Left kidney (tissue), 2 donors: ENCODE measurements around the gene ULK2. TPM values are rescaled to one million over a fixed set of nuclear protein-coding genes. Genes with fewer than 3 reads are reported as not detected.
"Not testable (repeated sequence)": the region's sequence is repeated elsewhere in the genome, so short reads cannot be mapped to it uniquely, and the experiment has no call there.

Experiments
- DNase-seq: peaks from one replicate; pipeline ENCODE4 v3.0.0-alpha.2; 2013
- polyA plus RNA-seq: library from polyadenylated mRNA; unstranded; fragments of 120-200 nt; gene quantifications from one replicate; pipeline ENCODE4 v1.2.1, GENCODE V29; 2013; ENCODE audit not compliant: insufficient read length

Gene ULK2
- polyA plus RNA-seq, 1 donor, result 38.8 TPM

DNA sequence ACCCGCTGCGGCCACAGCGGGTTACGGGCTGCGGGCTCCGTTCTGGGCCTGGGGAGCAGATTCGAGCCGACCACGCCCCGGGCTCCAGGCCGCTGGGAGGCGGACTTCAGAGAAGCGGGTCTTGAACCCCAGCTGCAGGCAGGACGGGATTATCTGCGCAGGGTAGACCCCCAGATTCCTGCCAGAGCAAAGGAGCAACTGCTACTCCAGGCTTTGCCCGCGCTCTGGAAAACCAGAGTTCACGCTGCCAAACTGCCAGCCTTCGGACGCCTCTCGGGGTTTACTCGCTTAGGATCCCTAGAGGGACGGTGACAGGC, 301 bp upstream of the ULK2 start:
- DNase-seq, result no peak

DNA sequence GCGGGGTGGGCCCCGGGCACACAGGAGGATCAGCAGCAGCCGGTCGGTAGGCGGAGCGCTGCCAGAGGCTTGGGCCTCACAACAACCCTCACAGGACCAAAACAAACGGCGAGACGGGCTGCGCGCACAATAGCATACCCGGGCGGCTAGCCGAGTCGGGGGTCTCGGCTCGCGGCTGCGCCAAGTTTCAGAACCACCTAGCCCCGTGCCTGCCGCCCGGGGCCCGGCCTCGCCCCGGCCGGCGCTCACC, 732 bp downstream of the ULK2 start:
- DNase-seq, result peak; percentile 65

DNA sequence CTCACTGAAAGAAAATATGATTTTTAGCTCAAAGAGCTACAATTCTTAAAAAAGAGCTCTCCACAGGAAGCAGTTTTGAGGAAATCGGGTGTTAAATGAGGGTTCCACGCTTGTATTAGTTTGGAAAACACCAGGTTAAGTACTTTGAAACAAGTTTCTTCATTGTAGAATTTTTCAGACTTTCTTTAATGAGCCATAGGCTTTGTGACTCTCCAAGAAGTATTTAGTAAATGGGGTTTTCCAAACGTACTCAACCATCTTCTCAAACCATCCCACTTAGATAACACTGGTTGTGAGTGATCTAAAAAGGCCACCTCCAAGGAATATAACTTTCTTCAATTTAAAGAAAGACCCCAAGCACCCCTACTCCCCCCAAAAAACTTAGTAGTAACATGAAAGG, 2.7 kb downstream of the ULK2 start:
- DNase-seq, result no peak

DNA sequence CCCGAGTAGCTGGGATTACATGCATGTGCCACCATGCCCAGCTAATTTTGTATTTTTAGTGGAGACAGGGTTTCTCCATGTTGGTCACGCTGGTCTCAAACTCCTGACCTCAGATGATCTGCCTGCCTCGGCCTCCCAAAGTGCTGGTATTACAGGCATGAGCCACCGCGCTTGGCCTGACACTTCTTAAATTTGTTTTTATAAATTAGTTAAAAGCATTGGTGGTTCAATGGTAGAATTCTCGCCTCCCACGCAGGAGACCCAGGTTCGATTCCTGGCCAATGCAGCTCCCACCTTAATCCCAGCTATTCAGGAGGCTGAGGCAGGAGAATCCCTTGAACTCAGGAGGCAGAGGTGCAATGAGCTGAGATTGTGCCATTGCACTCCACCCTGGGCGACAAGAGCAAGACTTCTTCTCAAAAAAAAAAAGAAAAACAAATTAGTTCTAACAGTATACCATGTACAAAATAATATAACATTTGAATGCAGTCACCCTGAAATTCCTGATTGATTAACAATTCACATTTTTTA, 7.0 kb downstream of the ULK2 start:
- DNase-seq, result not testable (repeated sequence)

DNA sequence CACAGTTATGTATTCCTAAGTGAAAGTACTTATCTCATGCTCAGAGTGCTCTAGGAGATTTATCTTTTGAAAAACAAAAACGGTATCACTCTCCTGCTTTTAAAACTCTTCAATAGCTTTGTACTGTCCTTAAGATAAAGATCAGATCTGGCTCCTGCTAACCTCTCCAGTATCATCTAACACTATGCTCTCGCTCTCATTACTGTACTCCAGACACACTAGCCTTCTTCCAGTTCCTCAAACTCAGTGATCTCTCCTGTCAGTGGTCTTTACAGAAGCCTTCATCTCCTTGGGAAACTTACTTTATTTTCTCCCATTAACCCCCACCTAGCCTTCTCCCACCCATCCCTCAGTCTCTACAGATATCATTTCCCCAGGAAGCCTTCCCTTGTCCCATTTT, 10.1 kb downstream of the ULK2 start:
- no peak for DNase-seq

DNA sequence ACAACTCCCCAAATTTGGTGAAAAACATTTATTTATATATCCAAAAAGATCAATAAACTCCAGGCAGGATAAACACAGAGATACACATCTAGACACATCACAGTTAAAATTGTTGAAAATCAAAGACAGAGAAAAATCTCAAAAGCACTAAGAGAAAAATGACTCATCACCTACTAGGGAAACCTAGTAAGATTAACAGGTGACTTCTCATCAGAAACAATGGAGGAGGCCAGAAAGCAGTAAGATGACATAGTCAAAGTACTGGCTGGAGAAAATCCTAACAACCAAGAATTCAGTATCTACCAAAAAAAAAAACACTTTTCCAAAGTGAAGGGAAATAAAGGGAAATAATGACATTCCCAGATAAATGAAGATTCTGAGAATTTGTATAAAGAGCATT, 33.8 kb downstream of the ULK2 start:
- no peak for DNase-seq

DNA sequence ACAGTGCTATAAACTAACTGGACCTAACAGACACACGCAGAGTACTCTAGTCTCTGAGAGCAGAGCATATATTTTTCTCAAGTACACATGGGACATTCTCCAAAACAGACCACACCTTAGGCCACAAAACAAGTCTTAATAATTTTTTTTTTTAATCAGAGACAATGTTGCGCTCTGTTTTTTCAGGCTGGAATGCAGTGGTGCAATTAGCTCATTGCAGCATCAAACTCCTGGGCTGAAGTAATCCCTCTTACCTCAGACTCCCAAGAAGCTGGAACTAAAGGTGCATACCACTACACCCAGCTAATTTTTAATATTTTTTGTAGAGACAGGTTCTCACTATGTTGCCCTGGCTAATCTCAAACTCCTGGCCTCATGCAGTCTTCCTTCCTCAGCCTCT, 37.7 kb downstream of the ULK2 start:
- no peak for DNase-seq

DNA sequence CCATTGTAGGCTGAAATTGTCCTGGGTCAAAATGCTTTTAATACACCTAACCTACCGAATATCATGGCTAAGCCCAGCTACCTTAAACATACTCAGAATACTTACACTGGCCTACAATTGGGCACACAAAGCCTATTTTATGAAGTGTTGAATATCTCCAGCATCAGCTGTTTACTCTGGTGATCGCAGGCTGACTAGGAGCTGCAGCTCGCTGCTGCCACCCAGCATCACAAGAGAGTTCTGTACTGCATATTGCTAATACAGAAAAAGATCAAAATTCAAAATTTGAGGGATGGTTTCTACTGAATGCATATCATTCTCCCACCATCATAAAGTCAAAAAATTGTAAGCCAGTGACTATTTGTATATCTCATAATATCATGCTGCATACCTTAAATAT, 55.3 kb downstream of the ULK2 start:
- no peak for DNase-seq

DNA sequence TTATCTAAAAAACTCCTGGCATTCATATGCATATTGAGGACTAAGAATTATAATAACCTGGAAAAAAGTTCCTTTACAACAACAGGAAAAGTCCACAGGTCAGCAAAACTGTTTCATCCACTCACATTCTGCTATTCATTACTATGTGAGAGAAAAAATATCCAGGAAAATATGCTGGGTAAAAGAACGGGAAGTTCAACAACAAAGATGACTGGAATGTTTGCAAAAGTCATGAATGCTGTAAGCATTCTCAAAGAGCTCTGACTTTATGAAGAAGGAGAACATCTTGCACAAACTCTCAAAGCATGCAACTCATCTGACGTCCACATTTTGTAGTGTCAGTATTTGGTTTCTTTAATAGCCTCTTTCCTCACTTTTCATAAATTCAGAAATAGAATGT, 62.7 kb downstream of the ULK2 start:
- peak; percentile 46 for DNase-seq

DNA sequence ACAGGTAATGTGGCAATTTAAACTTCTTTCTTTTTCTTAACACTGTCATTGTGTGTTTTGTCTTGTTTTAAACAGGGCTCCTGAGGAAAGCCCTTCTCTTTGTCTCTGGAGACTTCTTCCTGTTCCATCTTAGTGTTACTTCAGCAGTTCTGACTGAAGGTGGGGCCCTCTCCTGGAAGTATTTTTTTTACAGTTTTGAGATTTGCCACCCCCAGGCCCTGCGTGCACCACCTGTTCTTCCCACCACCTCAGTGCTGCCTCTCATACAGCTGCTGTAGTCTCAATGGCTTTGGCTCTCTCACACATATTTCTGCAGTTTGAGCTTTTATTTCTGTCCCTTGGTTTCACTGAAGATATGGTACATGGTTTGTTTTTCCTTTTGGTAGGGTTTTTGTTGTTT, 67.2 kb downstream of the ULK2 start:
- DNase-seq, result no peak

DNA sequence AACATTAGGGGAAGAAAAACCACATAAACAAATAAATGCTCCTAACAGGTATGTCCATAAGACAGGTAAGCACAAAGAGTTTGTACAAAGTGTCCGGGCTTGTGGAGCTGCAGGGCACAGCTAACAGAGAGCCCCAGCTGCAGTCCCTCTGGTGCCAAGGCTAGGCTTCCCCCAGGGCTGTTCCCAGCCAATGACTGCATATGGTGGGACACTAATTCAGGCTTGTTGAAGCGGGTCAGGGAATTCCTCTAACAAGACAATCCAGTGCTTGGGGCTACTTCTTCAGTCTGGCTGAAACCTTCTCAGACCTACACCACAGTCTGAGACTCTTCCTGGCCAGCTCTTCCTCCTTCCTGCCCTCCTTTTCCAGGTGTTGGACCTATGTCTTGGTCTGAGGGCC, 67.9 kb downstream of the ULK2 start:
- DNase-seq, result no peak

DNA sequence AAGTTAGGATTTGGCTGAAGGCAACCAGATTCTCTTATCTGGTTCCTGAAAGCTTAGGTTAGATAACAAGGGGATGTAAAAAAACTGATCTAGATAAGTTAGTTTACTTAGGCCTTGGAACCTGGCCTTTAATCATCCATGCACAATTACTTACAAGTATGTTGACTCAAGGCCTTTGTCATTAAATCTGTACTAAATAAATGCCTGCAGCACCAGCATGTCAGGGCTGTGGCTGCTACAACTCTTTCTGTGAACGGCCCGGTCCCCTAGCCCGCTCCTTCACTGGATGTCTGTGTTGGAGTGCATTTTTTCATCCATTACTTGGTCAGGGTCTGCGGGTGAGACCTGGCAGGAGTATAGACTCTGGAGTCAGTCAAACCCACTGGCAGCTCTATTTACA, 71.3 kb downstream of the ULK2 start:
- no peak for DNase-seq

DNA sequence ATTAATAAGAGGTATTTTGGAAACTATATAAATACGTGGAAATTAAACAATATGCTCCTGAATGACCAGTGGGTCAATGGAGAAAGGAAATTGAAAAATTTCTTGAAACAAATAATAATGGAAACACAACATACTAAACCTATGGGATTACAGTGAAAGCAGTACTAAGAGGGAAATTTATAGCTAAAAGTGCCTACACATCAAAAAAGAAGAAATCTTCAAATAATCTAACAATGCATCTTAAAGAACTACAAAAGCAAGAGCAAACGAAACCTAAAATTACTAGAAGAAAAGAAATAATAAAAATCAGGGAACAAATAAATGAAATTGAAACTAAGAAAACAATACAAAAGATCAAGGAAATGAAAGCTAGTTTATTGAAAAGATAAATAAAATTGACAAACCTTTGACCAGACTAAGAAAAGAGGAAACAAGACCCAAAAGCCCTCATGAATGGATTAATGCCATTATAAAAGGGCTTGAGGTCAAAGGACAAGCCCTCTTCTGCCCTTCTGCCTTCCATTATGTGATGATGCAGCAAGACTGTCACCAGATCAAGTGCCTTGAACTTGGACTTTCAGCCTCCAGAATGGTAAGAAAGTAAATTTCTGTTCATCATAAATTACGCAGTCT, 75.7 kb downstream of the ULK2 start:
- no peak for DNase-seq

DNA sequence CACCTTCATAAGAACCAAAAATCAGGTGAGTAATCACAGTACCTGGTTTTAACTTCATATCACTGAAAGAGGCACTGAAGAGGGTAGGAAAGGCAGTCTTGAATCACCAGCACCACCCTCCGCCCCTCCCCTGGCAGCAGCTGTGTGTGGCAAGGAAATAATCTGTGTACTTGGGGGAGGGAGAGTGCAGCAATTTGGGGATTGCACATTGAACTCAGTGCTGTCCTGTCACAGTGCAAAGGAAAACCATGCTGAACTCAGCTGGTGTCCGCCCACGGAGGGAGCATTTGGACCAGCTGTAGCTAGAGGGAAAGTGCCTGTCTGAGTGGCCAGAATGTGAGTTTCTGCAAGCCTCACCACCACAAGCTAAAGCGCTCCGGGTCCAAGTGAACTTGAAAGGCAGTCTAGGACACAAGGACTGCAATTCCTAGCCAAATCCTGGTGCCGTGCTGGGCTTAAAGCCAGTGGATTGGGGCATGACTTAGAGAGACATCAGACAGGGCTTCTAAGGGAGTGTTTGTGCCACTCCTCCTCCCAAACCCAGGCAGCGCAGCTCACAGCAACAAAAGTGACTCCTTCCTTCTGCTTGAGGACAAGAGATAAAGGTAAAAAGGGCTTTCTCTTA, 79.9 kb downstream of the ULK2 start:
- DNase-seq, result no peak

DNA sequence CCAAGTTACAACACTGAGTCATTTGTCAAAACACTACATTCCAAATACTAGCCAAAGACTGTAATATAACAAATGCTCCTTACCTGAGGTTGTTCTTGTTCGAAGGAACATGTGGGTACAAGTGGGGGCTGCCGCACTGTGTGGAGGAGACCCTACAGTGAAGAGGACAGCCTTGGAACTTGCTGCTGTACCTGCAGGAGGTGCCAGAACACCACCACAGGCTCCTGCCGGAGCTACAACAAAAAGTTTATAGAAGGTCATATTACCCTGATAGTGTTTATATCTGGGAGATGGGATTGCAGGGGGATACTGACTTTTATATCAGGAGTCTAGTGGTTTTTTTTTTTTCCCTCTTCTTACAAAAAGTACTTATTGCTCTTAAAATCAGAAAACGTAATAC, 81.9 kb downstream of the ULK2 start:
- no peak for DNase-seq

DNA sequence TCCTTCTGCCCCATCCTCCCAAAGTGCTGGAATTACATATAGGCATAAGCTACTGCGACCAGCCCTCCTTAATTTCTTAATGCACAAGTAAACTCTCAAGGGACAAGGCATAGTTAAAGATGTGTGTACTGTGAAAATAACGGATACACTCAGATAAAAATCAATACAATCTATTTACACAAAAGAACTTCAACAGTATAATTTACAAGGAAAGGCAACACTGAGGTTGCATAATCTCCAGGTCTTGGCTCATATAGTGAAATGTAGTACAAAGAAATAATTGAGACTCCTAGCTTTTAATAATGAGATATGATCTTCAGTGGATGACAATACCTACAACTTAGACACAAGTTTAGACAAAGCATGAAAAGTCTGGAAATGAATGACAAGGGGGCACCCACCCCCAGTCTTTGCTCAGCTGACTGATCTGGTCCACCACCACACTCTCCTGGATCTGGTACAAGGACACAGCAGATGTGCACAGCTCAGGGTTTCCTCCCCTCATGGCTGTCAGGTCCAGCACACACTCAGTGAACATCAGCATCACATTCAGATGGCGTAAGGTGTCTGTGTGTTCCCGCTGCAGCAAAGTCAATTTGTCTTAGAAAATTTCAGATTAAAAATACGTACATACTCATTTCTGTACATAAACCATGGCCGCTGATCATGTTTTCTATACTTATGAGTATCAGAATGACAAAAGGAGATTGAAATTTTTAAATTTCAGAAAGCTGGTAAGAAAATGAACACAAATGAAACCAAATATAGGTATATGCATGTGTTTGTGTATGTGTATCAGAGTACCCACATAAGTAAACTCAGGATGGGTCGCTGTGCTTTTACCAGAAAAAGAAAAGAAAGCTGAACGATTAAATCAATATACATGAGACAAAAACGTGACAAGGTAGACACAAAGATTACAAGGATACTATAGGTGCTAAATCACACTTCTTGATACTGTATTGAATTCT, 86.0 kb downstream of the ULK2 start:
- no peak for DNase-seq

DNA sequence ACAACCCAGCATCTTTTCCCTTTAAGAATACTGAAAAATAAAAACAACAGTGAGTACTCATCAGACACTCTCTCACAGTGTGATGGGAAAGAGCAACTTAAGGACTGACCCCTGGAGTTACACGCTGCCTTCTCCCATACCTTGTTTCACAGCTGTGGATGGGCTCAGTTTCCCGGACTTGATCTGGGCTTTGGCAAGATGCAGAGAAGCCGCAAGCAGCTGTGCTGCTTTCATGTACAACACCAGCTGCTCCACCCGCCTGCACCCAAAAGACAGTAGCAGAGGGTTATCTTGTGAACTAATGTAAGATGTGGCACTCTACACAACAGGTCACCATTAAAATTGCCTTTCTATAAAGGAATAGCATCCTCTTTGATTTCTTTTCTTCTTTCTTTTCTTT, 86.9 kb downstream of the ULK2 start:
- no peak for DNase-seq

DNA sequence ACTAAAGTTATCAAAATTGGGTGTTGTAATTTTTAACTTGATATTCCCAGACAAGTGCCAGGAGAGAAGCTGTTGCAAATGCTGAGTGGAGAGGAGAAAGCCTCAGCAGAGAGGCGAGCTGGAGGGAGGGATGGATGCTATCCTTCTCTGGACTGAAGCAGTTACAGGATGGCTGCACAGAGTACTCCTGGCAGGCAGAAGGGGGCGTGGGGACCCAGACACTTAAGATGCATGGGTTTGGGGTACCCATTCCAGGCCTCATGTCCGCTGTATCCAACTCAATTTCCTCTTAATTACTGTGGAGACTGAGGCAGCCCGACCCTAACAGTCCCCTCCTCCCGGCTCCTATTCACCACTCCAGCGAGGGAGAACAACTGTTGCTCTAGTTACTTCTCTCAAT, 94.2 kb downstream of the ULK2 start:
- DNase-seq, result no peak

DNA sequence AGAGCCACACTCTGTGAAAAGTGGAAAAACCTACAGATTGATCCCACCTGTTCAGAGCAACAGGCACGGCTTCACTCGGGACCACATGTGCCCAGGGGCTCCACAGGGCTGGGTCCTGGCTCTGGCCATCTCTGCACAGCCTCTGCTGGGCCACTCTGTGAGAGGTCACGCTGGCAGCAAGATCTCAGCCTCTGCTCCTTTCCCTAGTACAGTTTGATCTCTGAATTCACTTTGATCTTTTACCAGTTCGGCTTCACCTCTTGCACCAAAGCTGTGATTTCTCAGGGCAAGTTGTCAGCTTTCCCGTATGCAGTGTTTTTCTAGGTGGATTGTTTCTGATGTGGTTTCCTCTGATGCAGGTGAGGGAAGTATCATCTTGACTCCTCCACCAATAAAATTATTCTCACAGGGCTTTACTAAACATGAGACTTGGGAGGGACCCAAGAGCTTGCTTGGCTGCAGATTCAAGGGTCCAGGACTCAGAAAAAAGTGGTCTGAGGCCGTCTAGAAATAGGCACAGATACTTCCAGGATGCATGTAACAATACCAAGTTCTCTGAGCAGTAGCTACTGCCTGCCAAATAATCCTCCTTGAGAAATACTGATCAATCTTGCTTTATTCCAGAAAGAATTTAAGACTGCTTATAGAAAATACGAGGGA, 95.6 kb downstream of the ULK2 start:
- DNase-seq, result no peak

DNA sequence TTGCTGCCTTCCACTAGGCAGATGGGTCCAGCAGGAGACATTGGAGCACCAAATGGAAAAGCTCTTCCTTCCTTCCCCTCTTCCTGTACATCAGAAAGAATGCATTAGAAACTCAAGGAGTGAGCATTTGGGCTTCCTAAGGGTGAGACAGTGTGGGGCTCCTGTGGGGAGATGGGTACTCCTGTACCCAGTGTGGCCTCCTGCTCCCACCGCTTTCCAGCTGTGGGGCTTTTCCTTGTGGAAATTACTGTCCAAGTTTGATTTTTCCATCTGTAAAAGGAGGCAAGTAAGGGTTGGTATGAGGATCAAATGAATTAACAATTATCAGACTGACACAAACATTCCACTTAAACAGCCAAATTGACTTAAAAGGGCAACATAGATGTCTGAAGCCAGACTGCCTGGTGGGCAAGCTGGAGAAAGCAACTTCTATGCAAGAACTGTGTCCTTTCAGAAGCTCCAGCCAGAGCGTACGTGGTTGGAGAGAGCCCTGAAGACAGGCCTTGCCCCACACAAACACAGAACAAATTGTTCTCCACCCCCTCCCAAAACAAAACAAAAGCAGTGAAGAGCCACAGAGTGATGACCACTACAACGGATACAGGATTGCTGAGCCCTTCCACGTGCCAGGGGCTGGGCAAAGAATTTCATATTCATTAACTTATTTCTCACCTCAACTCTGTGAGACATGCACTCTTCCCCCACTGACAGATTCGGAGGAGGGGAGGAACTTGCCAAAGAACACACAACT, 96.6 kb downstream of the ULK2 start:
- DNase-seq, result no peak

DNA sequence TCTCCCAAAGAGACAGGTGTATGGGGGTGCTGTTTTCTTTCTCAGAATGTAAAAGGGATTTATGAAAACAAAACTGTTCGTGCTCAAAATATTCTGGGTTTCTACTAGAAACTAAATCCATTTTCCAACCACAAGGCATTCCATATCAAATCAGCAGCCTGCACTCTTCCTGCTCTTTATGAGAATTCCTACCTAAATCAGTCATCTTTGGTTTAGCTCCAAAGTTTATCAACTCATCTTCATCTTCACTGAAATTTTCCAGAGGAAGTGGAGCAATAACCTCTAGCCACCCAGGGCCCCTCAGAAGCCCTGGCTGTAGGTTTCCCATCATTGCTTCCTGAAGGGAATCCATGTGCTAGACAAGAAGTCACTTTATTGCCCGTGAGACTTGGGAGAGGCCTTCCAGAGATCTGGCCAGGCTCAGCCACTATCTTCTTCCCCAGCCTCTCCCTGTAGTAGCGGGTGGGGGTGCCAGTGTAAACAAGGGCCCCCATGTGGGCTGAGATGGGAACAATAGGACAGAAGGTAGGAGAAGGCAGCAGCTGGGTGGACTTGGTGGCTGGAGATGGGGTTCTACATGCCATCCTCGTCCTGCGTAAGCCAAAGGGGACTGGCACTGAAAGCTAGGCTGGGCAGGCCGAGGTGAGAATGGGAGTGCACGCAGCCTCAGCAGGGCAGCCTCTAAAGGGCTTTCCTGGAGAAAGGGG, 97.6 kb downstream of the ULK2 start:
- no peak for DNase-seq
